OCI-LY3 (cell line): Measurements from ENCODE around the gene ERC1.

Experiments used
- EZH2phosphoT487 ChIP-seq: fragments of 200-600 bp; shearing (Covaris generic); IDR thresholded peaks from 2 replicates; pipeline ENCODE4 v1.6.1; 2018; ENCODE audit warnings: antibody characterized with exemption, mixed run types, low read depth
- TF ChIP-seq, protein P1 (sequence below): fragments of 200-600, 300-600 bp; sonication (generic); IDR thresholded peaks from 2 replicates; pipeline ENCODE4 v1.5.1; 2014; ENCODE audit warnings: antibody characterized with exemption, low read length, low read depth

DNA sequence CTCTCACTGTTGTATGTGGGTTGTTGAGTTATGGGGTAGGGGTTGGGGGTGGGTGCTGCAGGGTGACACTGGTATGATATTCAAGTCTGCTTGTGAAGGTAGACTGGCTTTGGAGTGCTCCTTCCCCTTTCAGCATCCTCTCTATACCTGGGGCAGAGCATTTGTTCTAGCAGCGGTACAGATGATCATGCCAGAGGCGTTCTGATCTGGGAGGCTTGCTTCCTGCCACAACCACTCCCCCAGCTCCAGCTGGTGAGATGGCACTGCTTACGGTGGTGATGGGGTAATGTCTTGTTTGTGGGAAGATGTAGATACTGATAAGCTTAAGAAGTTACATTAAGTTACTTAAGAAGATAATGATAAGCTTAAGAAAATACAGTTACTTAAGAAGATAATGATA is 131.8 kb downstream of the ERC1 start:
- TF ChIP-seq, protein P1, sequence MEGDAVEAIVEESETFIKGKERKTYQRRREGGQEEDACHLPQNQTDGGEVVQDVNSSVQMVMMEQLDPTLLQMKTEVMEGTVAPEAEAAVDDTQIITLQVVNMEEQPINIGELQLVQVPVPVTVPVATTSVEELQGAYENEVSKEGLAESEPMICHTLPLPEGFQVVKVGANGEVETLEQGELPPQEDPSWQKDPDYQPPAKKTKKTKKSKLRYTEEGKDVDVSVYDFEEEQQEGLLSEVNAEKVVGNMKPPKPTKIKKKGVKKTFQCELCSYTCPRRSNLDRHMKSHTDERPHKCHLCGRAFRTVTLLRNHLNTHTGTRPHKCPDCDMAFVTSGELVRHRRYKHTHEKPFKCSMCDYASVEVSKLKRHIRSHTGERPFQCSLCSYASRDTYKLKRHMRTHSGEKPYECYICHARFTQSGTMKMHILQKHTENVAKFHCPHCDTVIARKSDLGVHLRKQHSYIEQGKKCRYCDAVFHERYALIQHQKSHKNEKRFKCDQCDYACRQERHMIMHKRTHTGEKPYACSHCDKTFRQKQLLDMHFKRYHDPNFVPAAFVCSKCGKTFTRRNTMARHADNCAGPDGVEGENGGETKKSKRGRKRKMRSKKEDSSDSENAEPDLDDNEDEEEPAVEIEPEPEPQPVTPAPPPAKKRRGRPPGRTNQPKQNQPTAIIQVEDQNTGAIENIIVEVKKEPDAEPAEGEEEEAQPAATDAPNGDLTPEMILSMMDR, result no peak
- TF ChIP-seq EZH2phosphoT487, result no peak
